HepG2 (cell line): ENCODE data around the gene IAH1. TPM values are rescaled to one million over a fixed set of nuclear protein-coding genes. Genes with fewer than 3 reads are reported as not detected.

Experiments used
- AGO1 ChIP-seq: fragments of 200-400 bp; formaldehyde crosslinking; IDR thresholded peaks from 2 replicates; pipeline ENCODE4 v1.6.1; 2017; ENCODE audit warnings: mild to moderate bottlenecking, low read depth, low read length, moderate library complexity; ENCODE audit not compliant: poor library complexity, severe bottlenecking
- ATF4 ChIP-seq, 2 experiments: fragments of 450-650 bp in 1 of 2; sonication (generic) in 1 of 2; formaldehyde crosslinking; IDR thresholded peaks; 2 replicates each; pipeline versions ENCODE4 v1.5.0 to v1.8.0; 2020 to 2022; ENCODE audit warnings: mild to moderate bottlenecking in 1 of 2, missing genetic modification reagents in 1 of 2
- CEBPG ChIP-seq: IDR thresholded peaks from 2 replicates; pipeline ENCODE4 v1.6.1; 2016
- ELF1 ChIP-seq: sonication (generic); formaldehyde crosslinking; IDR thresholded peaks from 2 replicates; pipeline ENCODE4 v1.4.0; 2020; ENCODE audit warnings: missing genetic modification reagents
- FOXJ3 ChIP-seq: sonication (generic); formaldehyde crosslinking; IDR thresholded peaks from 2 replicates; pipeline ENCODE4 v1.4.0; 2020; ENCODE audit warnings: missing genetic modification reagents, mild to moderate bottlenecking, borderline replicate concordance
- GATAD1 ChIP-seq: IDR thresholded peaks from 2 replicates; pipeline ENCODE4 v1.6.1; 2016; ENCODE audit warnings: missing genetic modification reagents, missing compliant biosample characterization
- KLF11 ChIP-seq: IDR thresholded peaks from 2 replicates; pipeline ENCODE4 v1.6.1; 2016; ENCODE audit warnings: missing compliant biosample characterization
- MTF2 ChIP-seq: sonication (generic); formaldehyde crosslinking; IDR thresholded peaks from 2 replicates; pipeline ENCODE4 v1.5.0; 2020; ENCODE audit warnings: missing genetic modification reagents, borderline replicate concordance
- NFRKB ChIP-seq: fragments of 450-650 bp; IDR thresholded peaks from 2 replicates; pipeline ENCODE4 v1.6.1; 2017
- NR1H2 ChIP-seq: sonication (generic); formaldehyde crosslinking; IDR thresholded peaks from 2 replicates; pipeline ENCODE4 v1.8.1; 2022; ENCODE audit warnings: low read depth, missing genetic modification reagents, borderline replicate concordance
- PRMT3 ChIP-seq: sonication (generic); formaldehyde crosslinking; IDR thresholded peaks from 2 replicates; pipeline ENCODE4 v1.8.1; 2022; ENCODE audit warnings: low read depth, mild to moderate bottlenecking, moderate library complexity, missing genetic modification reagents, borderline replicate concordance
- RARG ChIP-seq: sonication (generic); formaldehyde crosslinking; IDR thresholded peaks from 2 replicates; pipeline ENCODE4 v1.4.0; 2020; ENCODE audit warnings: low read depth, mild to moderate bottlenecking, missing genetic modification reagents
- SNRNP70 ChIP-seq: fragments of 200-400 bp; formaldehyde crosslinking; IDR thresholded peaks from 2 replicates; pipeline ENCODE4 v1.6.1; 2017; ENCODE audit warnings: mild to moderate bottlenecking, low read depth, low read length, moderate library complexity
- SRSF9 ChIP-seq: fragments of 200-400 bp; formaldehyde crosslinking; IDR thresholded peaks from 2 replicates; pipeline ENCODE4 v1.6.1; 2018; ENCODE audit warnings: borderline replicate concordance, mild to moderate bottlenecking, low read depth, low read length; ENCODE audit not compliant: insufficient read depth, poor library complexity, severe bottlenecking
- TFE3 ChIP-seq: IDR thresholded peaks from 2 replicates; pipeline ENCODE4 v1.6.1; 2016
- THAP11 ChIP-seq: IDR thresholded peaks from 2 replicates; pipeline ENCODE4 v1.6.1; 2016; ENCODE audit warnings: missing biosample characterization, missing genetic modification reagents
- UBTF ChIP-seq: sonication (generic); formaldehyde crosslinking; IDR thresholded peaks from 2 replicates; pipeline ENCODE4 v1.4.0; 2020; ENCODE audit warnings: mild to moderate bottlenecking, missing genetic modification reagents
- ZIK1 ChIP-seq: sonication (generic); formaldehyde crosslinking; IDR thresholded peaks from 2 replicates; pipeline ENCODE4 v1.5.0; 2020; ENCODE audit warnings: mild to moderate bottlenecking, low read depth, missing genetic modification reagents, borderline replicate concordance
- ZNF207 ChIP-seq: fragments of 450-650 bp; IDR thresholded peaks from 2 replicates; pipeline ENCODE4 v1.6.1; 2016; ENCODE audit warnings: antibody characterized with exemption, borderline replicate concordance
- ZNF276 ChIP-seq: sonication (generic); formaldehyde crosslinking; IDR thresholded peaks from 2 replicates; pipeline ENCODE4 v1.4.0; 2020; ENCODE audit warnings: mild to moderate bottlenecking, low read depth, missing genetic modification reagents
- ZNF547 ChIP-seq: sonication (generic); formaldehyde crosslinking; IDR thresholded peaks from 2 replicates; pipeline ENCODE4 v1.5.1; 2020; ENCODE audit warnings: mild to moderate bottlenecking, missing genetic modification reagents
- ZNF644 ChIP-seq: IDR thresholded peaks from 2 replicates; pipeline ENCODE4 v1.6.1; 2016; ENCODE audit warnings: low read depth
- ZNF709 ChIP-seq: sonication (generic); formaldehyde crosslinking; IDR thresholded peaks from 2 replicates; pipeline ENCODE4 v1.5.0; 2020; ENCODE audit warnings: mild to moderate bottlenecking, missing genetic modification reagents
- ZNF780A ChIP-seq: sonication (generic); formaldehyde crosslinking; IDR thresholded peaks from 2 replicates; pipeline ENCODE4 v1.8.0; 2022; ENCODE audit warnings: mild to moderate bottlenecking, missing genetic modification reagents, moderate library complexity
- ZSCAN29 ChIP-seq: sonication (generic); formaldehyde crosslinking; conservative IDR thresholded peaks from 2 replicates; pipeline ENCODE4 v1.4.0; 2020; ENCODE audit warnings: mild to moderate bottlenecking, missing genetic modification reagents
- polyA plus RNA-seq, 8 experiments: library from polyadenylated mRNA; depleted of rRNA in 3 of 8; stranded (reverse) in 7 of 8; unstranded in 1 of 8; fragments of >200 nt; fragmentation: Illumina TruSeq in 4 of 8; extraction: Trizol in 4 of 8; gene quantifications; 2 replicates each; pipeline versions ENCODE4 v1.2.1 to v1.2.3, GENCODE V29; 2011 to 2016; ENCODE audit warnings: low read depth in 4 of 8, missing spikeins in 1 of 8, mixed read lengths in 1 of 8; ENCODE audit not compliant: insufficient read depth in 1 of 8
- total RNA-seq, 5 experiments: library from RNA; depleted of rRNA; stranded (reverse); fragments of >200 nt; fragmentation: Illumina TruSeq; extraction: Trizol; gene quantifications; 2 replicates each; pipeline ENCODE4 v1.2.3, GENCODE V29; 2016; ENCODE audit warnings: low read depth in 1 of 5

The IAH1 gene
- total and polyA plus RNA-seq, 2 of the 13 experiments (the other 11 are each of a cell fraction or from before 2014, with no cell fraction given), result 43.6 to 44.4 TPM

GRCh38 chr2:9474361-9475057 is at the start of gene IAH1 (continued):
- TF ChIP-seq AGO1 (no peak), NR1H2 (CRISPR knock-in tag) (no peak), ZNF780A (CRISPR knock-in tag) (no peak), SNRNP70 (no peak), THAP11 (CRISPR knock-in tag) (no peak), GATAD1 (CRISPR knock-in tag) (no peak), SRSF9 (no peak), ZIK1 (CRISPR knock-in tag) (peak; percentile 80; the same call in 1 of the 2 replicates), ZNF207 (no peak), CEBPG (CRISPR knock-in tag) (no peak), ZNF276 (CRISPR knock-in tag) (no peak), TFE3 (no peak), PRMT3 (CRISPR knock-in tag) (no peak), KLF11 (no peak), ZNF644 (CRISPR knock-in tag) (no peak), RARG (CRISPR knock-in tag) (no peak), MTF2 (CRISPR knock-in tag) (no peak), ZNF547 (peak; percentile 77; the same call in 1 of the 2 replicates), ELF1 (no peak), ZSCAN29 (CRISPR knock-in tag) (peak; percentile 59; the same call in 1 of the 2 replicates), FOXJ3 (no peak), NFRKB (no peak), ATF4 (CRISPR knock-in tag; IDR thresholded peaks at IDR 0.05) (no peak), UBTF (CRISPR knock-in tag) (peak; percentile 70; the same call in 1 of the 2 replicates), ZNF709 (CRISPR knock-in tag) (no peak)
